SKM-1 treated with dmso at 0.1 percent for 144 hours (cell line): ENCODE data around the gene LCMT2.

Experiments used
- DNase-seq: peaks from one replicate; lab custom pipeline; 2025; ENCODE audit not compliant: unreplicated experiment; lab: John Stamatoyannopoulos, UW

The LCMT2 gene

DNA sequence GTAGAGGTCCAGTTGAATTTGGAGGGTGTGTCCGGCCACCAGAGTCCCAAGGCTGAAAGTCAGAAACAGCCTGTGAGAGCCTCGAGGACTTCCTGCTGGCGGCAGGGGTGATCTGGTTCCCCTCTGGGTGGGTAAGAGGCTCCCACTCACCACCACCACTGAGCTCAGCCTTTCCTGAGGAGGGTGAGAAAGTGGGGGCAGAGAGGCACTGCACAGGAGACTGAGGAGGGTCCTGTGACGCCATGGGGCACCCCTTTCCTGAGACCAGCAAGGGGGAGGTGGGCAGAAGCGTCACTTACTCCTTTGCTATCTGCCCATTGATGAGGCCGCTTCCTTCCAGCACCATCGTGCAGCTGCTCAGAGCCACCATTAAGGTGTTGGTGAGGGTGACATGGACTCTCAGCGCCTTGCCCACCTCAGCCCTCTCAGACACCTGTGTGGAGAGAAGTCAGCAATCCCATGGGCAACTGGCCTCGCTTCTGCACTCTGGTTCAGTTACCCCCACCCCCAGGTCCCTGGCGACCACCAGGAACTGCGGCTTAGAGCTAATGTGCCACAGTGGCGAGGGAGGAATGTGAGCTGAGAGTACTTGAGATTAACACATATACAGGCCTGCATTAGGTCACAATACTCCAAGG, 53.7 kb downstream of the LCMT2 start:
- no peak for DNase-seq

DNA sequence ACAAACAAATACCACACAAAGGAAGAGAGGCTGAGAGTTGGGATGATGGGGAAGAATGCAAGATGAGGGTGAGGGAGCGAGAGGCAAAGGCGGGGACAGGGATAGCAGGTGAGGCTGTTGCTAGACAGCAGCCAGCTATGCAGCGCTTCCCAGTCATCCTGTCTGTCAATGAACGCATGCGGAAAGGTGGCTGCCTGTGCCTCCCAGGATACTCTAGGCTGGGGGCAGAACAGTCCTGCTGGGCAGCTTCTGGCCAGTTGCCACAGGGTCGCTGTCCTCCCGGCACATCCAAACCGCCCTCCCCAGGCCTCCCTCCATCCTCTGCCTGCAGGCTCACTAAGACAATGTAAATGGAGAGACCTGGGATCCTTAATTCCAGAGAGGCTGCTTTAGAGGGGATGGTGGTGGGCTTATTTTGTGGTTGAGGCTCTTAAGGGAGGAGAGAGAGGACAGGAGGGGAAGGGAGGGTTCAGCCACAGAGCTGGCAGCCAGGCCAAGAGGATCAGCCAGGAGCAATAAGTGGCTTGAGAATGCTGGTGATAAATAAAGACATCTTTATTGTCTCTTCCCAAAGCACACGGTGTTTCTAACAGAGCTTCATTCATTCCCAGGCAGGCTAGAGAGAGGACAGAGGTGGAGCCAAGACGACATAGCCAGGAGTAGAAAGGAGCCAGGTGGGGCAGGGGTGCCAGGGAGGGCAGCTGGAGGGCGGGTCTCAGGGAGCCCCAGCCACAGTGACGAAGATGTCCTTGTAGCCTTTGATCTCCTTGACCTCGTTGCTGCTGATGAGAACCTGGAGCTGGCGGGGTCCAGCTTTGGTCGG, 54.4 kb downstream of the LCMT2 start:
- no peak for DNase-seq

DNA sequence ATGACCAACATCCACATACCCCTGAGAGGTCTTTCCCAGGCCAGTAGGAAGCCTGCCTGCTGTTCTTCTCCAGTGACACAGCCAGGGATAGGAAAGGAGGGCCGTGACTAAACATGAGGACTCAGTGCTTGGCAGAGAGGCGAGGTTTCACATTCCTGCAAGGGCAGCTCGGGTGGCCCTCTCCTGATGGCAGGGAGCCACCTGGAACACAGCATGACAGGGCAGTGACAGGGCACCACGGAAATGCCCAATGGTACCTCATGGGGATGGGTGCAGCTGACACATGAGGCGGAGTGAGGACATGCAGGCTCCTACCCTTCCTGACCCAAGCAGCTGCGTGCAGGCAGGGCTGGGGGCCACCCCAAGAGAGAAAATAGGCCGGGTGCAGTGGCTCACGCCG, 56.2 kb downstream of the LCMT2 start:
- DNase-seq, result no peak
